ENCODE measurements around the gene SFTPB.
A peak's percentile ranks its signal among the peaks of the same experiment; 100 is the strongest.
"Not testable (repeated sequence)": the region's sequence is repeated elsewhere in the genome, so short reads cannot be mapped to it uniquely, and the experiment has no call there.

Gene SFTPB

DNA sequence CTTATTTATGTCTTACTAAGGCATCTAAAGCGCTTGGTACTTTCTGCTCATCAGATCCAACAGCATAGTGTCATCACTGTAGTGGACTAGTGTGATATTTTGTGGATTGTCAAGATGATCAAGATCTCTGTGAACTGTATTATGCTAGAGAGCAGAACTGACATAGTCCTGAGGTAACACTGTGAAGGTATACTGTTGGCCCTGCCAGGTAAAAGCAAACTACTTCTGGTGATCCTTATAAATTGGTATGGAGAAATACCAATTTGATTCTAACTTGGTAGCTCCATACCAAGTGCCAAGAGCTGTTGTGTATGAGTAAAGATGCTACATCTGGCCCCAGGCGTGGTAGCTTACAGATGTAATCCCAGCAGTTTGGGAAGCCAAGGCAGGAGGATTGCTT is 15.9 kb downstream of the SFTPB start:
- no peak for DNase-seq

DNA sequence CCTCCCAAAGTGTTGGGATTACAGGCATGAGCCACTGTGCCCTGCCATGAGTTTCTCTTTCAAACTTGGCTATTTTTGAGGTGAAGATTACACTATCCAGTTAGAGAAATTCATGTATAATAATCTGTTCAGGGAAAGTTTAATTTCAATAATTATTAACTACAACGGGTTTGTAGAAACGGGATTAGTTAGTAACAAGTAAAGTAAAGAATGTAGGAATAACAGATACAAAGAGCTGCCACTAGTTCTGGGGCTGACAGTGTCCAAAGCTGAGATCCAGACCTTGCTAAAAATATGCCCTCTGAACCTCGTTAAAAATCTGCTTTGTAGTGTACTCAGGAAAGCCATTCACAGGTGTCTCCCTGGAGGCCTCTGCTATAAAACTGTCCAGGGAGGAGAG is 16.9 kb downstream of the SFTPB start:
- no peak for DNase-seq

DNA sequence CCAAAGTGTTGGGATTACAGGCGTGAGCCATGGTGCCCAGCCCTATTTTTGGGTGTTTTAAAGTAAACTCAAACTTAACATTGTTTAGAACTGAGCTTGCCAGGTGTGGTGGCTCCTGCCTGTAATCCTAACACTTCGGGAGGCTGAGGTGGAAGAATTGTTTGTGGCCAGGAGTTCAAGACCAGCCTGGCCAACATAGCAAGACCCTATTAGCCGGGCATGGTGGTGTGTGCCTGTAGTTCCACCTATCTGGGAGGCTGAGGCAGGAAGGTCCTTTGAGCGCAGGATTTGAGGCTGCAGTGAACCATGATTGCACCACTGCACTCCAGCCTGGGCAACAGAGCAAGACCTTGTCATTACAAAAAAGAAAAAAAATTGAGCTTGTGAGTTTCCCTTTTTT is 17.5 kb downstream of the SFTPB start:
- DNase-seq: no peak

GRCh38 chr2:85649201-85650190 is 18.5 kb downstream of the SFTPB start:
- DNase-seq: no peak

GRCh38 chr2:85648619-85649018 is 19.4 kb downstream of the SFTPB start:
- DNase-seq: no peak

- DNase-seq: no peak
Measured at GRCh38 chr2:85647823-85648526, 20.0 kb downstream of the SFTPB start.

DNA sequence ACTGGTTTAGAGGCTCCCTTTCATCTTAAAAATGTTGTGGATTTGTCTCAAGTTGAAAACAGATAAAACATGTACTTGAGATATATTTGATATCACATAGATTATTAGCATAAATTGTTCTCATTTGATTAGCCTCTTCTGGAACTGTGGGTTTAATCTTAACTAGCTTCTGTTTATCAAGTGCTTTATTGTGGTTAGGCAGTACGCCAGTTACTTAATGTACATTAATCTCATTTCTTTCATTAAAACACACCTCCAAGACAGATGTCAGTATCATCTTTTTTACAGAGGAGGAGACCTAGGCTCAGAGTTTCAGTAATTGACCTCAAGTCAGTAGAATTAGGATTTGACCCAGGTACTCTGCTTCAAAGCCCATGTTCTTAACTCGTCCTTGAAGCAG is 21.8 kb downstream of the SFTPB start:
- no peak for DNase-seq

- no peak for DNase-seq
Measured at GRCh38 chr2:85644909-85645308, 23.1 kb downstream of the SFTPB start.

DNA sequence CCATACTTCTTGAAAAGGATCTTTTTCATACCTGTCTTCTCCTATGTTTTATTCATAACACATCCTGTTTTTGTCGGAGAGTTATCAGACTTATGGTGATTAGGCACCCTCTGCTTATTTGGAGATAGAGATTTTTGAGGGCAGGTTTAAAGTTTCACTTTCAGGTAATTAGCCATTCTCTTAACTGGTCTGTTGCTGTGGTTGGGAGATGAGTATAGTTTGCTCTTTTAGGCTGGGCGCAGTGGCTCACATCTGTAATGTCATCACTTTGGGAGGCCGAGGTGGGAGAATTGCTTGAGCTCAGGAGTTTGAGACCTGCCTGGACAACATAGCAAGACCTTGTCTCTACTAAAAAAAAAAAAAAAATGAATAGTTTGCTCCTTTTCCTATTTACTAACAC is 25.3 kb downstream of the SFTPB start:
- DNase-seq: no peak

DNA sequence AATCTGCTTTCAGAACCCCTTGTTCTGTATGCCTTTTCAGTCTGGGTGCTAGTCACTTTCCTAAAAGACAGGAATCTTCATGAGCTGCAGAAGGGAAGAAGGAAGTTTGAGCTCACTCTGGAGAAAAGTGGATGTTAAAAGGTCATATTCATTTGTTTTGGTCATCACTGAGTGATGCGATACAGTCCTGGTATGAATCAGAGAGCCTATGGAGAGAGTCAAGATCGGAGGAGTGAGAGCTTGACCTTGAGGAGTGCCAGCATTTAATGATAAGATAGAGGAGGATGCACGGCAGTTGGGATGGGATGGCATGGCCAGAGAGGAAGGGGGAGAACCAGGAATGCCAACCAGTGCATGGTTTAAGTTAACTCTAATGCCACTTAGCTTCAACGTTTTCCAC is 32.4 kb downstream of the SFTPB start:
- DNase-seq: no peak

GRCh38 chr2:85635011-85635410 is 33.0 kb downstream of the SFTPB start:
- DNase-seq: no peak

DNA sequence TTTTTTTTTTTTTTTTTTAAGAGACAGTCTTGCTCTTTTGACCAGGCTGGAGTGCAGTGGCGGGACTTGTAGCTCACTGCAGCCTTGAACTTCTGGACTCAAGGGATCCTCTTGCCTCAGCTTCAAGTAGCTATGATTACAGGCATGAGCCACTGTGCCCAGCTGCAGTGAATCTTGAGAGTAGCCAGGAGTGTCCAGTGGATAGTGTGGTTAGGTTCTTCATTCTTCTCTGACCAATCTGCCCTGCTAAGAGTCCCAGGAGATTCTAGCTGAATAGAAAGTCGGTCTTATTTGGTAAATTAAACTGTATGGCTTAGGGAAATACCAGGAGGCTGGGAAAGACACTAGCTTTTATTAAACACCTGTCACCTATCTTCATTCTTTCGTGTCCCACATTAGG is 36.7 kb downstream of the SFTPB start:
- DNase-seq: no peak

- DNase-seq: no peak
Measured at GRCh38 chr2:85628658-85629057, 39.3 kb downstream of the SFTPB start.

DNA sequence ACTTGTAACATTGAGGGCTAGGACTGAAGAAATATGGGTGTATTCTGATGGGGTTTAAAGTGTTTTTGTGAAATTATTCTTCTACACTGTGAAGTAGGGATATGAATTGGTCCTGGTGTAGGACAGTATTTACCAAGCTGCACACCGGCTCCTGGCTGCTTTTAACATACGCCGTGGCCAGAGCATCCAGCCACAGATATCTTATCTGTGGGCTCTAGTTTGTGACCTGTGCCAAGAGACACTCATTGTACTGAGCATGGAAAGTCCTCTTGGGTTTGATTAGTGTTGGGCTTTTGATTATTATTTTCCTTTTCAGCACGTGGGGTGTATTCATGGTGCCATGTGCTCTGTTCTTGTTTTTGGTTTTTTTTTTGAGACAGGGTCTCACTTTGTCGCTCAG is 44.0 kb downstream of the SFTPB start:
- DNase-seq: no peak

DNA sequence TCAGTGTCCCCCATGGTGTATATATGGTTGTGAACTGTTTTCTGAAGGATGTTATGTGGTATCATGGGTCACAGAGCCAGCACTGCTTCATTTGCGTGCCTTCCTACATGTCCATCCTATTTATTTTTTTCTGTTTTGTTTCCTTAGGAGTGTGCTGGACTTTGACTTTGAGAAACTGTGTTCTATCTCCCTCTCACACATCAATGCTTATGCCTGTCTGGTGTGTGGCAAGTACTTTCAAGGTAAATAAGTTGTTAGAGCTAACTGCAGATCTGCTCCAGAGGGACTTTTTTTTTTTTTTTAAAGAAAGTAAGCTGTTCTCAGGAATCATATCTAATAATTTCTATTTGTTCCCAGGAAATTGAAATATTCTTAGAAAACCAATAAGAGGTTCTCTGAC is 46.7 kb downstream of the SFTPB start:
- DNase-seq: no peak

DNA sequence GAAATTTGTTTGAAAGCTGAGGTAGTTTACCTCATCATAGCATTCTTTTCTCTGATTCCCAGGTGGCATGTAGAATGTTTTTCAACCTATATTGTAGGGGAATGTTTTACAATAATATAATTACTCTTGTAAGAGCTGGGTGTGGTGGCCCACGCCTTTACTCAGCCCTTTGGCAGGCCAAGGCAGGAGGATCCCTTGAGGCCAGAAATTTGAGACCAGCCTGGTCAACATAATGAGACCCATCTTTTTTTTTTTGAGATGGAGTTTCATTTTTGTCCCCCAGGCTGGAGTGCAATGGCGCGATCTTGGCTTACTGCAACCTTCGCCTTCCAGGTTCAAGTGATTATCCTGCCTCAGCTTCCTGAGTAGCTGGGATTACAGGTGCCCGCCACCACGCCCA is 48.4 kb downstream of the SFTPB start:
- no peak for DNase-seq

GRCh38 chr2:85617723-85618122 is 50.3 kb downstream of the SFTPB start:
- not testable (repeated sequence) for DNase-seq

GRCh38 chr2:85615413-85615728 is 52.6 kb downstream of the SFTPB start:
- no peak for DNase-seq

DNA sequence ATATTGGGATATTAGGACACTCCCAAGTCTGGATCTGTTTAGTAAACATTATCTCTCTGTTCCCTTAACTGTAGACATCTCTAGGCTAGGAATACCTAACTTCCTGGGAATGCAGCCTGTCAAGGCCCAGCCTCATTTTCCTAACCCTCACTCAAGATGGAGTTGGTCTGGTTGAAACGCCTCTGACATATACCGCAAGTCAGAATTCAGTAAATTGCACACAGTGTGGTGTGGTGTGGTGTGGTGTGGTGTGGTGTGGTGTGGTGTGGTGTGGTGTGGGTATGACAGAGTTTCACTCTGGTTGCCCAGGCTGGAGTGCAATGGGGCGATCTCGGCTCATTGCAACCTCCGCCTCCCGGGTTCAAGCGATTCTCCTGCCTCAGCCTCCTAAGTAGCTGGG is 53.2 kb downstream of the SFTPB start:
- DNase-seq: not testable (repeated sequence)

- DNase-seq: no peak
Measured at GRCh38 chr2:85613717-85614515, 54.1 kb downstream of the SFTPB start.

- DNase-seq: peak; percentile 88
Measured at GRCh38 chr2:85611705-85612587, 56.1 kb downstream of the SFTPB start, which contains the start of gene C2orf68. C2orf68 (minus strand) TSS chr2:85612066; CDS start chr2:85611984, 82 bp downstream.

DNA sequence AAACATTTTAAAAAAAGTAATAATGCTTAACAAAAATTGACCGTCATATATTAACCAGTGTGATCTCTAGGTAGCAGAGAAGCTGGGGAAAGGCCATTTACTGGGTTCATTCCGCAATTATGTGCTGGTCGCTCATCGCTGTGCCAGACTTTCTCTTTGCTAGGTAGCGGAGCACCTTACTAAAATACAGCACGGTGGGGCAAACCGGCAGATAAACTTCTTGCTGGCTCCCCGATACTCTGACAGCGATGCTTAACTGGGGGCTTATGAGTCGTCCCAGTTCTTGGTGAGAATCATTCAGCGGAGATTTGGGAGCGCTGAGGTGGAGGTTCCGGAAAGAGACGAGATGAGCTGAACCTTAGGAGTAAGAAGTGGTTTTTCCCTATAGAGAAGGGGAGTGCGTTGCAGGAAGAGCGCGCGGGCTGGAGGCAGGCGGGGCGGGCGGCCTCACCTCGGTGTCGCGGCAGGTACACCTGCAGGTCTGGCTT is 56.7 kb downstream of the SFTPB start:
- no peak for DNase-seq

All from GDM1 (cell line).